Pancreas (tissue), 10 donors: ENCODE data around the gene ZDHHC16. TPM values are rescaled to one million over a fixed set of nuclear protein-coding genes. Genes with fewer than 3 reads are reported as not detected.
"Not testable (repeated sequence)": the region's sequence is repeated elsewhere in the genome, so short reads cannot be mapped to it uniquely, and the experiment has no call there.

Experiments
- ATAC-seq, 4 donors: fragments of 200-7000 bp; cut with Tn5 transposase; one replicate each; pipeline versions ENCODE4 v1.8.0 to v1.9.1; 2020; ENCODE audit warnings: mild to moderate bottlenecking in 4 of 4, moderate library complexity in 4 of 4
- DNase-seq, 6 donors: peaks; one replicate each; pipeline ENCODE4 v3.0.0-alpha.2; 2020
- FAIRE-seq: peaks from 2 replicates; lab custom pipeline; 2012; peaks lifted over from hg19 to GRCh38; lab: Jason Lieb, UNC
- H3K27ac ChIP-seq, 4 donors: fragments of 200-600 bp; sonication (generic); 1 replicate in 3 of 4; 2 replicates in 1 of 4; pipeline versions ENCODE4 v1.5.0 to v1.8.0; 2020
- H3K27me3 ChIP-seq, 4 donors: fragments of 200-600 bp; one replicate each; pipeline ENCODE4 v1.8.0; 2021
- H3K36me3 ChIP-seq, 3 donors: fragments of 200-600 bp; sonication (generic) in 1 of 3; one replicate each; pipeline versions ENCODE4 v1.5.0 to v1.8.0; 2020 to 2021
- H3K4me1 ChIP-seq, 3 donors: fragments of 200-600 bp; one replicate each; pipeline ENCODE4 v1.8.0; 2021
- H3K4me3 ChIP-seq, 4 donors: fragments of 200-600 bp; sonication (generic) in 2 of 4; one replicate each; pipeline versions ENCODE4 v1.5.0 to v1.8.0; 2020 to 2021
- H3K9me3 ChIP-seq, 4 donors: fragments of 200-600 bp; one replicate each; pipeline ENCODE4 v1.8.0; 2021
- CTCF ChIP-seq, 4 donors: fragments of 200-600 bp; sonication (generic) in 3 of 4; IDR thresholded peaks; one replicate each; pipeline versions ENCODE4 v1.5.0 to v1.8.0; 2021; ENCODE audit warnings: antibody characterized with exemption in 4 of 4
- WGBS, 2 donors: extraction: QIAGEN DNeasy Blood & Tissue Kit; methylation state at CpG; one replicate each; pipeline ENCODE4 v1.1.7; 2013; 5-methylcytosine and 5-hydroxymethylcytosine counted together
- intact Hi-C, 3 donors: fragments of 100-400 bp; cut with DNase I; formaldehyde crosslinking; loops; one replicate each; pipeline versions ENCODE4 v1.11.1 to v1.14.2; 2022
- polyA plus RNA-seq, 2 donors: library from polyadenylated mRNA; stranded (reverse); fragments of 200-250 nt; gene quantifications; one replicate each; pipeline ENCODE4 v1.2.3, GENCODE V29; 2013
- total RNA-seq, 6 donors: library from RNA; stranded (reverse); fragmentation: NEBNext Ultra II Directional in 4 of 6; extraction: Animal tissue kit (Norgen Biotek cat#: 25700) in 4 of 6; gene quantifications; one replicate each; pipeline versions ENCODE4 v1.2.1 to v1.2.4, GENCODE V29; 2021 to 2023
- donor health status: healthy with polysubstance abuse.
- donor health status: DM: no; HTN: no; CAD: no; lungs with moderate emphysema.
- donor health status: DM: no; HTN: no; CAD: no.
- donor health status: control.
- donor health status: control.
- donor health status: Bipolar disorder and iron deficiency.
- donor health status: DM: yes; HTN: yes; CAD: no.
- donor health status: DM: no; HTN: no; CAD: no.
- donor health status: DM: no; HTN: no; CAD: no.
- donor health status: DM: yes; HTN: yes; CAD: no.

Gene ZDHHC16
- total and polyA plus RNA-seq, 8 donors, result 11.4 to 22.7 (median 16.9) TPM

- TF ChIP-seq CTCF (IDR thresholded peaks at IDR 0.05), result no peak
- FAIRE-seq, result no peak
- Histone ChIP-seq H3K27me3 (no peaks in the 10 kb centered on the region), H3K36me3 (peaks cover 0 to 58% (median 31%) of the 10 kb centered on the region in 3 donors), H3K27ac (no peak overlapping the region), H3K4me3 (no peak overlapping the region), H3K4me1 (peaks cover 0 to 2% (median 0%) of the 10 kb centered on the region in 3 donors), H3K9me3 (no peaks in the 10 kb centered on the region)
- DNase-seq, result no peak
- ATAC-seq, result no peak
- intact Hi-C loops, result no loop called here
- 60 to 68% methylated on average over 3 of the region's 3 CpGs for WGBS, 2 donors
These were observed 22.2 kb downstream of the ZDHHC16 start for GRCh38 chr10:97468162-97468561.

DNA sequence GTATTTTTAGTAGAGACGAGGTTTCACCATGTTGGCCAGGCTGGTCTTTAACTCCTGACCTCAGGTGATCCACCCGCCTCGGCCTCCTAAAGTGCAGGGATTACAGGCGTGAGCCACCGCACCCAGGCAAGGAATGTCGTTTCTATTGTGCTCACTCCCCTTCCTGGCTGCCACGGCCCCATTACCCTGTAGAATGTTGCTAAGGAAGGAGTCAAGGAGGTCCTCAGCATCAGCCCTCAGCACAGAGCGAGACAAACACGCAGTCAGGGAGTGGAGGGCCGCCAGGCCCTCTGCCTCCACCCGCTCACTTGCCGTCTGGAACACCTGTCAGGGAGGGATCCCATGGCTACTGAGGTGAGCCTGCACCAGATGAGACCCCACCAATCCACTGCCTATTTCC lies 22.8 kb downstream of the ZDHHC16 start:
- DNase-seq, H3K27me3 ChIP-seq, H3K27ac ChIP-seq, intact Hi-C loops, ATAC-seq, H3K9me3 ChIP-seq, H3K4me1 ChIP-seq, H3K4me3 ChIP-seq, FAIRE-seq: not testable (repeated sequence)
- 93 to 97% methylated on average over 9 to 12 of the region's 12 CpGs for WGBS, 2 donors
- H3K36me3 ChIP-seq, result peaks cover 0 to 61% (median 31%) of the 10 kb centered on the region in 3 donors

DNA sequence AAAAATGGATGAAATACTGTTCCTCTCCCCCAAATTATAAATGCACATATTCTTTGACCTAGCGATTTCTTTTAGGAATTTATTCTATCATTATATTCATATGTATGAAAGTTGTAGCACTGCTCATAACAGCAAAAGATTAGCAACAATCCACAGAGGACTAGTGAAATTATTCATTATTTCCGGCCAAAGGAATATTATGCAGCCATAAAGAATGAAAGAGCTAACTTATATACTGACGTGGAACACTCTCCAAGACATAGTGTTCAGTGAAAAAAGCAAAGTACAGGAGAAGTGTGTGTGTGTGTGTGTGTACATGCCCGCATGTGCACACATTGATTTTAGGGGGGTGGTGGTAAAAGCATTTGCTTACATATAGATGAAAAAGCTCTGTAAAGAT lies 28.9 kb downstream of the ZDHHC16 start:
- DNase-seq (no peak), ATAC-seq (no peak), FAIRE-seq (no peak)
- H3K27me3 ChIP-seq, result no peaks in the 10 kb centered on the region
- intact Hi-C loops, result no loop called here
- 97 to 98% methylated on average over 4 of the region's 4 CpGs for WGBS, 2 donors
- no peak overlapping the region for H3K4me3 ChIP-seq
- H3K9me3 ChIP-seq, result no peaks in the 10 kb centered on the region
- no peak overlapping the region for H3K27ac ChIP-seq
- H3K4me1 ChIP-seq, result no peaks in the 10 kb centered on the region
- no peak for TF ChIP-seq CTCF (IDR thresholded peaks at IDR 0.05)
- H3K36me3 ChIP-seq, result peaks cover 0 to 47% (median 6%) of the 10 kb centered on the region in 3 donors

DNA sequence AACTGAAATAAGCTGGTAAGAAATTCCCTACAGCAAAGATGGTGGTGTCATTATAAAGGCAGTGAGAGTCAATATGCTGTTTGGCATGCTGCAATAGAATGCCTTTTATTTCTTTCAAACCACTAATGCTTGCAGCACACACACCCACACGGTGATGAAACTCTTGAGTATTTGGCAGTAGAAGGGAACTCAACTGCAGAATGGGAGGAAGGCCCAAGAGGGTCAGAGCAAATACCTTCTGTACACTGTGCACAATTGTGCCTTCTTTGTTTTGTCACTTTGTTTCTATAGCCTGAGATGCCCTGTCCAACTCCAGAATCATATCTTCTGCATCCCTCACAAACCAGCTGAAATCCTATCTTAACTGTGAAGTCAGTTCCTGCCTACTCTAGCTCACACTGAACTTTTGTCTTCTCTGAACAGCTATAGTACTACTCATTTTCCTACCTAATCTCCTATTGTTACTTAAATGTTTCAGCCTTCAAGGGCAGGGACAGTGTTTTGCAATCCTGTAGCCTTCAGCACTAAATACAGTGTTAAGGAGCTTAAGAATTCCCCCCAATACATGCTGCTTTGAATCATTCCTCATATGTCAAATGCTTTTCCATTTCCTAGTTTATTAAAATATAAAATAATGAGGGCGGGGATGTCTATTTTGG lies 30.1 kb downstream of the ZDHHC16 start:
- Histone ChIP-seq H3K9me3 (no peaks in the 10 kb centered on the region), H3K27ac (no peak overlapping the region), H3K4me1 (no peaks in the 10 kb centered on the region), H3K27me3 (no peaks in the 10 kb centered on the region), H3K36me3 (peaks cover 0 to 40% (median 7%) of the 10 kb centered on the region in 3 donors), H3K4me3 (no peak overlapping the region)
- FAIRE-seq, result no peak
- TF ChIP-seq CTCF (IDR thresholded peaks at IDR 0.05), result no peak
- intact Hi-C loops, result no loop called here
- DNase-seq, result no peak
- WGBS, 2 donors, result 86 to 87% methylated on average over 2 of the region's 2 CpGs
- ATAC-seq, result peak in 3 of 4 donors; percentile 18 to 52 (median 29)

GRCh38 chr10:97479410-97479809 lies 33.4 kb downstream of the ZDHHC16 start:
- H3K4me3 ChIP-seq, H3K27ac ChIP-seq, ATAC-seq, H3K9me3 ChIP-seq, H3K27me3 ChIP-seq, H3K4me1 ChIP-seq, intact Hi-C loops, DNase-seq, FAIRE-seq: not testable (repeated sequence)
- WGBS, 2 donors, result 83 to 86% methylated on average over 4 of the region's 4 CpGs
- H3K36me3 ChIP-seq, result peaks cover 0 to 22% (median 7%) of the 10 kb centered on the region in 3 donors

DNA sequence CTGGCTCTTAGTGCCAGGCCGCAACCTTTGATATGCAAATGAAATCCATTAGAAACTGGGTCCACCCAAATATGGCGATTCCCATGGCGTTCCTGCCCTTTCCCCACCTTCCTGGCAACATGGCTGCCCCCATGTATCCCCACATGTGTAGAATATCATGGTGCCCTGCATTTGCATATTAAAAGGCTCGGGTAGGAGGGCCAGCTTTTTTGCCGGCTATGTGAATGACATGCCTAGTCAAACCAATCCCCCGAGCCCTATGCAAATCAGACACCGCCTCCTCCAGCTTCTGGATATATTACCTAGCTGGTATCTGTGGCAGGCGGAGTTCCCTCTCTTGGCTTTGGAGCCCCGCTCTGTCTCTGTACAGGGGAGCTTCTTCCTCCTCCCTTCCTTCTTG lies 34.0 kb downstream of the ZDHHC16 start:
- intact Hi-C loops, result no loop called here
- H3K4me3 ChIP-seq, result no peak overlapping the region
- no peaks in the 10 kb centered on the region for H3K4me1 ChIP-seq
- FAIRE-seq (no peak), DNase-seq (no peak), ATAC-seq (no peak)
- H3K9me3 ChIP-seq, result no peaks in the 10 kb centered on the region
- WGBS, 2 donors, result 81% methylated on average over 9 of the region's 9 CpGs
- no peak overlapping the region for H3K27ac ChIP-seq
- no peak for TF ChIP-seq CTCF (IDR thresholded peaks at IDR 0.05)
- no peaks in the 10 kb centered on the region for H3K27me3 ChIP-seq
- peaks cover 0 to 22% (median 7%) of the 10 kb centered on the region in 3 donors for H3K36me3 ChIP-seq
